ENCODE results near the gene RTP5. TPM values are rescaled to one million over a fixed set of nuclear protein-coding genes. Genes with fewer than 3 reads are reported as not detected.

Gene RTP5
- total RNA-seq, 2 donors from 2014 or later: 0.12 TPM; not detected in 1

- intact Hi-C loops (cut with DNase I): no loop called here
- ATAC-seq (no peak), DNase-seq (no peak)
These were observed 27.5 kb upstream of the RTP5 start for GRCh38 chr2:241842067-241842415.

- intact Hi-C loops (cut with DNase I): no loop called here
- peak; percentile 24 to 33 for ATAC-seq
- DNase-seq: peak; percentile 63
These were observed 26.8 kb upstream of the RTP5 start for GRCh38 chr2:241842620-241843211.

- intact Hi-C loops (cut with DNase I): no loop called here
- ATAC-seq (peak; percentile 6 to 28), DNase-seq (peak; percentile 24)
These were observed 26.0 kb upstream of the RTP5 start for GRCh38 chr2:241843321-241844065.

GRCh38 chr2:241844066-241844728 lies 25.3 kb upstream of the RTP5 start:
- intact Hi-C loops (cut with DNase I): no loop called here
- DNase-seq: peak; percentile 87
- ATAC-seq: peak; percentile 89 to 90

- ATAC-seq: no peak
- DNase-seq: peak; percentile 10
- intact Hi-C loops (cut with DNase I): no loop called here
These were observed 24.5 kb upstream of the RTP5 start for GRCh38 chr2:241844831-241845578.

GRCh38 chr2:241846406-241846805 lies 23.1 kb upstream of the RTP5 start:
- intact Hi-C loops (cut with DNase I): no loop called here
- DNase-seq: peak; percentile 18
- no peak for ATAC-seq

- intact Hi-C loops (cut with DNase I): no loop called here
- DNase-seq (peak; percentile 19), ATAC-seq (no peak)
These were observed 20.5 kb upstream of the RTP5 start for GRCh38 chr2:241848761-241849615.

- ATAC-seq: no peak
- intact Hi-C loops (cut with DNase I): no loop called here
- peak; percentile 20 for DNase-seq
These were observed 19.6 kb upstream of the RTP5 start for GRCh38 chr2:241849616-241850543.

GRCh38 chr2:241850544-241851324 lies 18.8 kb upstream of the RTP5 start:
- ATAC-seq: no peak
- DNase-seq: peak; percentile 12
- intact Hi-C loops (cut with DNase I): no loop called here

GRCh38 chr2:241851325-241852115 lies 18.0 kb upstream of the RTP5 start:
- DNase-seq (no peak), ATAC-seq (no peak)
- intact Hi-C loops (cut with DNase I): no loop called here

GRCh38 chr2:241852116-241852980 lies 17.2 kb upstream of the RTP5 start:
- ATAC-seq (no peak), DNase-seq (peak; percentile 16)
- intact Hi-C loops (cut with DNase I): no loop called here

- ATAC-seq: no peak
- intact Hi-C loops (cut with DNase I): no loop called here
- DNase-seq: peak; percentile 18
These were observed 16.4 kb upstream of the RTP5 start for GRCh38 chr2:241852981-241853631.

- DNase-seq: peak; percentile 37
- intact Hi-C loops (cut with DNase I): no loop called here
- ATAC-seq: peak; percentile 29 to 62
These were observed 15.7 kb upstream of the RTP5 start for GRCh38 chr2:241853651-241854341.

Data from left cardiac atrium (tissue), 4 donors.